HG03442 (cell line): ENCODE measurements around the gene TBX20.
"Not testable (repeated sequence)": the region's sequence is repeated elsewhere in the genome, so short reads cannot be mapped to it uniquely, and the experiment has no call there.

Source experiments
- ATAC-seq: cut with Tn5 transposase; IDR thresholded peaks from one replicate; pipeline ENCODE4 v1.9.1; 2021; ENCODE audit warnings: mild to moderate bottlenecking, moderate library complexity; ENCODE audit not compliant: unreplicated experiment

TBX20 gene

GRCh38 chr7:35167158-35167557, 86.7 kb downstream of the TBX20 start:
- ATAC-seq: not testable (repeated sequence)

- ATAC-seq: not testable (repeated sequence)
Observed at GRCh38 chr7:35161059-35161740, 92.7 kb downstream of the TBX20 start.
